GM10266 (cell line): ENCODE measurements around the gene LSMEM2.
"Not testable (repeated sequence)": the region's sequence is repeated elsewhere in the genome, so short reads cannot be mapped to it uniquely, and the experiment has no call there.

Experiments used
- DNase-seq: peaks from one replicate; pipeline ENCODE4 v3.0.0; 2012; ENCODE audit errors: extremely low spot score
- TF ChIP-seq, protein P1 (sequence below): IDR thresholded peaks from 2 replicates; pipeline ENCODE4 v1.5.1; 2012; ENCODE audit warnings: mild to moderate bottlenecking, low read depth; ENCODE audit not compliant: control insufficient read depth, insufficient read depth; ENCODE audit errors: missing control alignments

The LSMEM2 gene

DNA sequence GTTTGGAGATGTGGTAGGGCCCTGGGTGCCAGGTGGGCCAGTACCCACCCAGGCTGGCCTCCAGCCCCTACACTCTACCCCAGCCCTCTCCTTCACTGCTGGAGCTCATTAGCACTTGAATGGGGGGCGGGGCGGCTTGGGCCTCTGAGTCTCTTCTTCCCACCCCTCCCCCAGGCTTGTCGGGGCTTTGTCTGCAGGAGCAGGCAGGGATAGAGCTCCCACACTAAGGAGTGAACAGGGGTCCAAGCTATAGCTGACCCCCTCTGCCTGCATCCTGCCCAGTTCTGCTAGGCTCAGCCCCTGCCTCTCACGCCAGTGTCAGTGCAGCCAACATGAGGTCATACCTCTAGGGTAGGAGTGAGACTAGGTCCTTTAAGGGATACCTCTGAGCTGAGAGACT is 37.7 kb upstream of the LSMEM2 start:
- DNase-seq: no peak
- TF ChIP-seq, protein P1, sequence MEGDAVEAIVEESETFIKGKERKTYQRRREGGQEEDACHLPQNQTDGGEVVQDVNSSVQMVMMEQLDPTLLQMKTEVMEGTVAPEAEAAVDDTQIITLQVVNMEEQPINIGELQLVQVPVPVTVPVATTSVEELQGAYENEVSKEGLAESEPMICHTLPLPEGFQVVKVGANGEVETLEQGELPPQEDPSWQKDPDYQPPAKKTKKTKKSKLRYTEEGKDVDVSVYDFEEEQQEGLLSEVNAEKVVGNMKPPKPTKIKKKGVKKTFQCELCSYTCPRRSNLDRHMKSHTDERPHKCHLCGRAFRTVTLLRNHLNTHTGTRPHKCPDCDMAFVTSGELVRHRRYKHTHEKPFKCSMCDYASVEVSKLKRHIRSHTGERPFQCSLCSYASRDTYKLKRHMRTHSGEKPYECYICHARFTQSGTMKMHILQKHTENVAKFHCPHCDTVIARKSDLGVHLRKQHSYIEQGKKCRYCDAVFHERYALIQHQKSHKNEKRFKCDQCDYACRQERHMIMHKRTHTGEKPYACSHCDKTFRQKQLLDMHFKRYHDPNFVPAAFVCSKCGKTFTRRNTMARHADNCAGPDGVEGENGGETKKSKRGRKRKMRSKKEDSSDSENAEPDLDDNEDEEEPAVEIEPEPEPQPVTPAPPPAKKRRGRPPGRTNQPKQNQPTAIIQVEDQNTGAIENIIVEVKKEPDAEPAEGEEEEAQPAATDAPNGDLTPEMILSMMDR: no peak

DNA sequence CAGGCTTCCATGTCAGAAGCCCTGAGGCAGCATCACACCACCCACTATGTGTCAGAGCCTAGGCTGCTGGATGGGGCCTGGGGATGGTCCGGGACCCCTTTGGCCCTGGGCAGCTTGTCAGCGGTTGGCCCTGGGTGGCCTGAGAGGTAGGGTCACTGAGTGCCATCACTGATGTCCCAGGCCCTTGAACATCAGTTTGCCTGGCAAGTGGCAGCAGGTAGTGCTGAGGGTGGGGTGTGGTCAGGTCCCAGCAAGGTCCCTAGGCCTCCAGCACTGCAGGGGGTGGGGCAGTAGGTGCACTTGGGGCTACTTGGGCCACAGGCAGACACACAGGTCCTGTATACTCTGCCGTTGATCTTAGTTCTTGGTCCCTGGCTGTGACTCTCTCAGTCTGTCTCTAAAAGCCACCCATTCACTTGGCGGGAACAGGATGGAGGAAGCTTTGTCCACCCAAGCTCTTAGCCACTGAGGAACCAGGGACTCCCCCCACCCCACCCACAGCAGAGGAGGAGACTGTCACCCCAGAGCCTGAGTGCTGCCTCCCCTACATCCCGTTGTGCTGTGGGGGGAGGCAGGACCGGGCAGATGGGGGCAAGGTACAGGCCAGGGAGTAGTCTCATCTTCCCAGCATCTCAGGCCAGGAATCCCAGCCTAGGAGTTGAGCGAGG is 37.0 kb upstream of the LSMEM2 start:
- TF ChIP-seq, protein P1: no peak
- no peak for DNase-seq

DNA sequence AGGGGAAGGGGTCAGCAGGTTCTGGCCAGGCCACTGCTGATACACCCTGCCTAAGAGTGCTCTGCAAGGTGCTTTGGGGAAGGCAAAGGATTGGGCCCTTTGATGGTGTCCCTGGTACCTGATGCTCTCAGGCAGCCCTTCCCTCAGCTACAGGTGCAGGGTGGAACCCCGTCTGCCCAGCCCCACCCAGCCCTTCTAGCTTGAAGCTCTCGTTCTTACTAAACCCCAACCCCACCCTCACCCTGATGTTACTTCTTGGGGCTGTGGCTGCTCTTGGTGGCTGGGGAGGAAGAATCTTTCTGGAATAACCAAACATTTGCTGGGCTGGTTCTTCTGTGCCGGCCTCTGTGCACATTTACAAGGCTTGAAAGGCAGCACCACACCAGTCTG is 36.5 kb upstream of the LSMEM2 start:
- DNase-seq: no peak
- TF ChIP-seq, protein P1: no peak

DNA sequence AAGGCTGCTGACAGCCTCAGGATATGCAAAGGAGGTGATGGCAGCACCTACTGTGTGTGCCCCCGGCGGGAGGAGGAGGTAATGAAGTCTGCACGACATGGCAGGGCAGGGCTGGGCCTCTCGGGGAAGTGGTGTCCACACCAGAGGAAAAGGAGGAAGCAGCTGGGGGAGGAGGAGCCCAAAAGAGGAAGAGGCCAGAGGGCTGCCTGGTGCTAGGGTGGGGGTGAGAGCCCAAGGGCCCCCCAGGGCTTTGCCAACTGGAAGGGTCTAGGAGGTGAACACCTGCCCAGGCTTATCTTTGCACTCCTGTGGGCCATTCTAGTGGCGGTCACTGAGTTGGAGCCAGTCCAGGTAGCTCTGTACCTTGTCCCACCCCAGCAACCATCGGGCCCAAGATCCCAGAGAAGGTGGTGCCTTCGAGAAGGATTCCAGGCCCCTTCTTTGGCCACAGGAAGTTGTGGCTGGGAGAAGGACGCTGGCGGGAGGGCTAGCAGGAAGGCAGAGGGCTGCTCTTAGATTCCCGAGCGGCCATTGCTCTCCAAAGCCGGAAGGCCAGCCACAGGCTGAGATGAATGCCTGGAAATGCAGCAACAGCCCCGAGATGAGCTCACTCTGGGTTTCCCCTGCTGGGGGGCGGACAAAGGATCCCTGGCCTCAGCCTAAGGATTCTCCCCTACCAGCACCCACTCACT is 35.9 kb upstream of the LSMEM2 start:
- no peak for DNase-seq
- TF ChIP-seq, protein P1: no peak

DNA sequence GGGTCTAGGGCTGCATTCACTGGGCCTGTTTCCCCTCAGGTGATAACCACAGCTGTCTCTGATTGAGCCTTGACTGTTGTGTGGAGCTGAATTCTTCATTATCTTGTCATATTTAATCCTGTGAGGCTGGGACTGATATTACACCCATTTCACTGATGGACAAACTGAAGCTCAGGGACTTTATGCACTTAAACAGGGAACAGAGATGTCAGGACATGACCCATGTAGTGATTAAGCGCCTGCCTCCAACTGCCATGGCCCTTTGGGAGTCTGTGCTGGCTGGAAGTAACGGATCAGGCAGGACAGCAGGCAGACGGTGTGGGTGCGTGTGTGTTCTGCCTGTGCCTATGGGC is 35.4 kb upstream of the LSMEM2 start:
- DNase-seq: no peak
- TF ChIP-seq, protein P1: no peak

DNA sequence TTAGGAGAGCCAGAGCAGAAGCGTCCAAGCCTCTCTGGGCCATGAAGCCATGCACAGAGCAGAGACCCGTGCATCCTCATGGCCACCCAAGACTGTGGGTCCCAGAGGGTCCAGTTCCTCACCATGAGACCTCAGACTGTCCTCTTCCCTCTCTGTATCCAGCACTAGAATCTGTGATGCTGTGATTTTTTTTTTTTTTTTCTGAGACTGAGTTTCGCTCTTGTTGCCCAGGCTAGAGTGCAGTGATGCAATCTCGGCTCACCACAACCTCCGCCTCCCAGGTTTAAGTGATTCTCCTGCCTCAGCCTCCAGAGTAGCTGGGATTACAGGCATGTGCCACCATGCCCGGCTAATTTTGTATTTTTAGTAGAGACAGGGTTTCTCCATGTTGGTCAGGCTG is 34.1 kb upstream of the LSMEM2 start:
- not testable (repeated sequence) for DNase-seq

DNA sequence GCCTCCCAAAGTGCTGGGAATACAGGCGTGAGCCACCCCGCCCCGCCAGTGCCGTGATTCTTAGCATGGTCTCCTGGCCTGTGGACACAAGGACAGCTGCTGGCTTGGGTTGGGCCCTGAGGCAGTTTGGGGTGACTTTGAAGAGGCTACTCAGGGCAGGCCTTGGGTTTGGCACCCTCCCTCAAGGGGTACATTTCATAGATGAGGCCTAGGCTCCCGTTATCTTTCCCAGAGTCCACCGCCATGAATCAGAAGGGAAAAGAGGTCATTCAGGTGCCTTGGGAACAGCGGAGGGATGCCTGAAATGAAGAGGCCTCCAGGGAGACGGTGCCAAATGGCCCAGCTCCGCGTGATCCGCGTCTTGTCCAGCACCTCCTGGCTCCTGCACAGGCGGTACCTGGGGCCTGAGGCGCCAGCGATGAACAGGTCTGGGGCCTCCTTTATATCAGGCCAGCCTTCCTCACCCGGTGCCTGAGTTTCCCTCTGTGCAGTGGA is 33.6 kb upstream of the LSMEM2 start:
- TF ChIP-seq, protein P1: no peak
- no peak for DNase-seq
